ENCODE results near the gene ITCH.

DNA sequence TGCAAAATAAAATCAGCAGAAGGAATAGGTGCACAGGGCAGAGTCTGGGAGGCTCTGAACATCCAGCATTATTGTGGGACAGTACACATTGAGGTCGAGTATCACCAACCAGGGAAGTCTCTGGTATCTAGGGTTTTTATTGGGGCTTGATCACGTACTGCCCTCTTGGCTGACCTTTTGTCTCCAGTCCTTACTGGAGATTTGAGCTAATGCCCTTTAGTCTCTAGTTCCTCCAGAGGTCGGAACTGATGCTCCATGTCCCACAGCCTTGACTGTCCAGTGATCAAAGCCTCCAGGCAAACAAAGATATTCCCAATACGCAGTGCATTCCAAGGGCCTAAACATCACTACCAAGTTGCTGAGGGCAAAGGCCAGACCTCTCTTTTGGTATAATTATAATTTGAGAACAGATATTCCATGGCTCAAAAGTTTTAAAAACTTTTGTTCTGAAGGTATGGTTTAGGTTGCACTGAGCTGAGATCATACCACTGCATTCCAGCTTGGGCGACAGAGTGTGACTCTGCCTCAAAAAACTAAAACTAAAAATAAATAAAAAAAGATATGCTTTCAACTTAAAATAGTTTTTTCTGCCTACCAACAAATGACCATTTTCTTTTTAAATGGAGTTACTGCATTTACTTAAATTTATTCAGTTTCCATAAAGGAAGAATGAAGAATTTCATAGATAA is 96.3 kb downstream of the ITCH start:
- TF ChIP-seq POLR2A (IDR thresholded peaks at IDR 0.05) (no peak), CTCF (IDR thresholded peaks at IDR 0.05) (no peak)
